ENCODE measurements around the gene KPNA5.
"Not testable (repeated sequence)": the region's sequence is repeated elsewhere in the genome, so short reads cannot be mapped to it uniquely, and the experiment has no call there.

Gene KPNA5

DNA sequence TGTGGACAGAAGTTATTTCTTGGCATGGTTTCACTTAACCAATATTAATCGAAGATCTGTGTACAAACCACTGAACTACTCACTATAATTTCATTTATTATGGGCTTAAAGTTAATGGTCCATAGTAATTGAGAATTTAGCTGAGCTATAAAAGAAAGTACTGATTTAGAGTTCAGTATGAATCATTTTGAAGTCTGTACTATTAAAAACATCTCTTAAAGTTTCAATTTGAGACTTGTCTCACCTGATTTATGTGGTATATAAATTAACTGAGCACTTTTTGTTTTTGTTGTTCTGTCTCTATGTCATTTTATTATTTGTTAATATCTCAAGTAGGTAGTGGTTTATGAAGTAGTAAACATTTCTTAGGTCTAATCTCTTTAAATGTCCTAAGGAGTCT is 24.9 kb downstream of the KPNA5 start:
- DNase-seq, result no peak

DNA sequence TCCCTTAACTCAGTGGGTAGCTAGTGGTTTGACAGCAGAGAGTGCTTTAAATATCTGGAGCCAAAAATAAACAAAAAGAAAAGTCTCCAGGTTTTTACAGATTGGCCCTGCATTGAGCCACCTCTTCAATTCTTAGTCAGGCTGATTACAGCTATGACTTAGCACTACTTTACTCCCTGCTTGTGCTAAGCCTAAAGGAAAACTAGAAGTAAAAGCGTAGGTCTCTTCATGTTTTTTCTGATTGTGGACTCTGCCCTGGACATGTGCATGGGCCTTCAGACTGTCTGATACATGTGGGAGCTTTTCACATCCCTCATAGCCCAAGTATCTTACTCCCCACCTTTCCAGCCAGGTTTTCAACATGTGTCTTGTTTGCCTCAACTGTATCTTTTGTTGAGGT is 33.3 kb downstream of the KPNA5 start:
- DNase-seq, result no peak

DNA sequence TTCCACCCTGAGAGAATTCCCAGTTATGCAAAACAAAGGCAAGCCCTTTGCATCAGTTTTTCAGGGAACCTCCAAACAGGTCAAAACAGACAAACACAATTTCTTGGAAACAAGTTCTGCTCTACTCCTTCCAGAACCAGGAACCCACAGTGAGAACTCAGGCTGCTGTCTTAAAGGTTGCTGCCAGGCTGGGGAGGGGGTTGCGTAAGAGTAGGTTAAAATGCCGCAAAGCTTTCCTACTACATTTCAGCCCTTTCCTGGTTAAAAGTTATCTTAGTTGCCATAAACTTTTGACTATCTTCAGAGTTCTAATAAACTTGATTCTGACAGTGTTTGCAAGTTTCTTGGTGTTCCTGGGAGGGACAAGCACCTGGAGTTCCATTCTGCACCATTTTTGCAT is 33.8 kb downstream of the KPNA5 start:
- no peak for DNase-seq

DNA sequence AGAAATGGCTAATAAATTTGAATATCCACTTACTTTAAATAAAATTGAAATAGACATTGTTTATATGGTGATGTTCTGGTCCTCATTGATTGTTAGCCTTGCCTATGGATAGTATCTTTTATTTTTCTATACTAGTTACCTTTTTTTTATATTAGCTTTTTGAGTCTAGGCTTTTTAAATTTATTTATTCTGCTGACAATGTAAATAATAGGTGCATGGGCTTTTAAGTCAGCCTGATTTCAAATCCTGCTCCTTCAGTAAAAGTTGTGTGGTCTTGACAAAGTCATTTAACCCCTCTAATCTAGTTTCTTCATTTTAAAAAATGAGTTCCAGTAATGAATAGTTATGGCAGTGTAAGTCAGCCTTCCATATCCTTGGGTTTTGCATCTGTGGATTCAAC is 45.9 kb downstream of the KPNA5 start:
- no peak for DNase-seq

DNA sequence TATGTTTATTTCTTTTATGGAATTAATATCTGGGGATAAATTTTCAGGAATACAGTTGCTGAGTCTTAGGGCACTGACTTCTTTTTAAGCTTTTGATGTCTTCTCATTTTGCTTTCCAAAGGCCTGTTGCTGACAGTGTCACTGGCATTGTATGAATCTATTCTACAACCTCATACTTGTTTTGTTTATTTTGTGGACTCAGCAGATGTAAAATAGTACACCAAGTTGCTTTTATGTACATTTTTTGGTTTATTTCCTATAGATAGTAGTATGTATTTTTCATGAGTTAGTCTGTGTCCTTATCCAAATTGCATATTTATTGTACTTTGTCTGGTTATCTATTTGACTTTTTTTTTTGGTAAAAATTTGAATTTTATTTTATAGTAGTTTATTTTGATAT is 49.5 kb downstream of the KPNA5 start:
- DNase-seq, result no peak

DNA sequence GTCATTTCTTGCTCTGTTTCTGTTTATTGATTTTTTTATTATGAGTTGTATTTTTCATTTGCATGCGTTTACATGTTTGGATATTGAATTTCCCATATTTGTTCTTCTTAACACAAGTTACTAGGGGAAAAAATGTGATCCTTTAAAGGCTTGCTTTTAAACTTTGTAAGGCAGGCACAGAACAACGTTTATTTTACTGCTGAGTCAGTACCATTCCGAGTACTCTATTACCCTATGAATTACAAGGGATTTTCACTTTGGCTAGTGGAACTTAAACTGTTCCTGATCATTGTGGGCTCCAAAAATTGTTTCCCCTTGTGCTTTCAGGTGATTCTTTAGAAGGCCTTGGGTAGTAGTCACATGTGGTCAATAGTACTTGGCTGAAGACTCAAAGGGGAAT is 56.0 kb downstream of the KPNA5 start:
- no peak for DNase-seq

DNA sequence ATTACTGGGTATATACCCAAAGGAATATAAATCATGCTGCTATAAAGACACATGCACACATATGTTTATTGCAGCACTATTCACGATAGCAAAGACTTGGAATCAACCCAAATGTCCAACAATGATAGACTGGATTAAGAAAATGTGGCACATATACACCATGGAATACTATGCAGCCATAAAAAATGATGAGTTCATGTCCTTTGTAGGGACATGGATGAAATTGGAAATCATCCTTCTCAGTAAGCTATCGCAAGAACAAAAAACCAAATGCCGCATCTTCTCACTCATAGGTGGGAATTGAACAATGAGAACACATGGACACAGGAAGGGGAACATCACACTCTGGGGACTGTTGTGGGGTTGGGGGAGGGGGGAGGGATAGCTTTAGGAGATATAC is 59.5 kb downstream of the KPNA5 start:
- not testable (repeated sequence) for DNase-seq

DNA sequence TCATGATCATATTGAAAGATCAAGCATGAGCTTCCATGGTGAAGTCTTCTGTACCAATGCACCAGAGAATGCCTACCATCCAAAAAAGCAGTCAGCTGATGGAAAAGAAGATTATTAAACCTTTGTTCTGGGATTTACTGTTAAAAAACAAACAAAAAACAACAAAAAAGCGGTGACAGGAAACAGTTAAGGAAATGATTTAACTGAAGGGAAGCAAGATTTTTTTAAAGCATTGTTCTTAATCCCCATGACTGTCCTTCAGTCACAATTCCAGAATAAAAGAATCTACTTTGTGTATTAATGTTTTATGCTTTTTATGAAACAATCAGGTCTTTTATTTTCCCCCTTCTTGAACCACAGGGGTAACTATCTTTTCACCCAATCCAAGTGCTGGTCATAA is 60.6 kb downstream of the KPNA5 start:
- no peak for DNase-seq

DNA sequence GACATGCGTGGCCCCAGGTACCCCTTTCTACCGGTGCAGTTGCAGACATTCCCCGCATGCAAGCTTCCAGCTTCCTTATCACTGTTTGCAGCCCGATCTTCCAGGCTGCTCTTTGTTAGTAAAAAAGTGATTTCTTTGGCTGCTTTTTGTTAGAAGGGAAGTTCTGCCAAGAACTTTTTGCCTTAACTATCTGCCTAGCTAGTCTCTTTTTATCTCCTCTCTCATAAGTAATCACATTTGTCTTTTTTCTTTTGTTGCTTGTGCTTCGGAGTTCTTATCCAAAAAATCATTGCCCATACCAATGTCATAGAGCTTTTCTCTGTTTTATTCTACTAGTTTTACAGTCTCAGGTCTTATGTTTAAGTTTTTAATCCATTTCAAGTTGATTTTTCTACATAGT is 64.2 kb downstream of the KPNA5 start:
- DNase-seq, result no peak

DNA sequence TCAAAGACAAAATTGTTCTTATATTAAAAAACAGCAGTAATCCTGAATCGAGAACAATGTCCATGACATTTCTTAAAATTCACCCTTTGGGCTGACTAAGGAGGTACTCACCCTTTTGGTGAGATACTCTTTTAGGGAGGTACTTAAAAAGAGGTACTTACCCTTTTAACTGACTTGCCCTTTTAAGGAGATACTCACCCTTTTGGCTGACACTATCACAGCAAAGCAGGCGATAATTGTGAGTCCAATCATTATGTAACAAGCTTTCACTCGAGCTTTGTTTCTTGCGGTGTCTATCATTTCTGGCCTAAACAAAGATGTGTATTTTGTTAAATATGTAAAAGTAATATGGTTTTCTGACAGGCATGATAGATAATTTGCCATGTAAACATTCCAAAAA is 80.8 kb downstream of the KPNA5 start:
- DNase-seq, result no peak

DNA sequence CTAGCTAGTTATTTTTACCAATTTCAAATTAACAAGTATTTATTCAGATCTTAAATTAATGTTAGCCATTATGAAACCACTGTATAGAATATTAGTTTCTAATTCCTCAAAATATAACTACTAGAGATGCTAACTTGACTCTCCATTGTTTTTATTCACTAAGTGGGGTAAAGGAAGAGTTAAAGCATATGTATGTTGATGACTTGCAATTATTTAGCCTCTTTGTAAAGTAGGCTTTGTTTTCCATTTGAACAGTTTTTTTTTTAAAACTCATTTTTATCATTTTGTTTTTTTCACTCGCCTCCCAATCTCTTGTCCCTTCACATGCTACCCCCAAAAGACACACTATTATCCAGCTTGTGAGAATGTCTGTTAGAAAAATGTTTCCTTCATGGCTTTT is 81.2 kb downstream of the KPNA5 start:
- DNase-seq, result no peak

DNA sequence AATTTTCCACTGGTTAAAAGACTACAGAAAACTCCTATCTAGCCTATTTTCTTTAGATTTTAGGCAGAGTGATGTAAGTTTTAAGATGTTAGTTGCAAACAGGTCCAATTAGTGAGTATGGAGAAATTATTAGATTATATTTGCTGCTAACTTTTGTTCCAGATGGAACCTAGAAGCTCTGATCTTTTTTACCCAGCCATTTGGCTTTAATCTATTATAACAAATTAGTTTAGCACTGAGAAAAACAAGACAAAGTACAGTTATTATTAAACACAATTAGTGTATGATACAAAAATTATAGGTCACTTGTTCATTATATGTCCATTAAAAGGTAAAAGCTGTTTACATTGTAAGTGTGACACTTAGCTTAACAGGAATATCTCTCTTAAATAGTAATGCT is 82.0 kb downstream of the KPNA5 start:
- no peak for DNase-seq

DNA sequence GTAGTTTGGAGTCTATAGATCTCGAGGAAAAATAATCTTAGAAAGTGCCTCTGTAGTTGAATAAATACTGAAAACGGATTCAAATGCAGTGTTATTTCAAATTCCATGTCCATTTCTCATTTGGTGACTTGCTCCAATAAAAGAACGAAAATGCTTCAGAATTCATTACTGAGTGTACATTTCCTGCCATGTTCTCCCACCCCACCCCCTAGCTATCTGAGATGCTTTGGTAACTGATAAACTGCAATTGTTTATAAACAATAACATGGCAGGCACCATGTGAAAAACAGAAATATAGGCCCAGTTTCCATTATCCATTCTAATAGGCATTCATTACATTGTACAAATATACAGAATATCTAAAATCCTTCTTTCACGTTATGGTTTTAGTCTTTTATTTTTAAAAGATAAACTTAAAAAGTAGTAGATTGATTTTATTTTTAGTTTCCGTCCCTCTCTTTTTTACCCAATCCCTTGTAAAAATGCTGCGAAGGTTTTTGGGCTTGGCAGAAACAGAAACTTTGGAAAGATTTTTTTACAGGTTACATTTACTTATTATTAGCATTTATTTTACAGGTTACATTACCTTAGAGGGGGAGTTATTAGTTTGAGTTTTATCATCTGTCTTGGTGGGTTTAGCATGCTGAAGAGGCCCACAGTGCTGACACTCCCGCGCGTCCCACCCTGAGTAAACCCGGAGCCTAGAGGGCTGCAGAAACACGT is 83.1 kb downstream of the KPNA5 start:
- no peak for DNase-seq

DNA sequence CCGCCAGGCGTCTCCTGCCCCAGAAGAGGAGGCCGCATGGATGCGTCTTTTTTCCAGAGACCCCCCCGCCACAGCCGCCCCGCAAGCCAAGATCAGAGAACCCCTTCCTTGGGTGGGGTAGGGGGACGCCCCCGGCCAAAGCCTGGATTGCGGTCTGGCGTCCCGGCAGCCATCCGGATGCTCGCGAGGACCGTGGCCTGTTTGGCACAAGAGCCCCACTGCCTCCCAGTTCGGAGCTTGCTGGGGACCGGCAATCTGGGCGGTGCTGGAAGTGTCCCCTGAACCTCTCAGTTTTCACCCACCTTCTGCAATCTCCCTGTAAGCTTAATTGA is 83.6 kb downstream of the KPNA5 start:
- DNase-seq, result no peak

DNA sequence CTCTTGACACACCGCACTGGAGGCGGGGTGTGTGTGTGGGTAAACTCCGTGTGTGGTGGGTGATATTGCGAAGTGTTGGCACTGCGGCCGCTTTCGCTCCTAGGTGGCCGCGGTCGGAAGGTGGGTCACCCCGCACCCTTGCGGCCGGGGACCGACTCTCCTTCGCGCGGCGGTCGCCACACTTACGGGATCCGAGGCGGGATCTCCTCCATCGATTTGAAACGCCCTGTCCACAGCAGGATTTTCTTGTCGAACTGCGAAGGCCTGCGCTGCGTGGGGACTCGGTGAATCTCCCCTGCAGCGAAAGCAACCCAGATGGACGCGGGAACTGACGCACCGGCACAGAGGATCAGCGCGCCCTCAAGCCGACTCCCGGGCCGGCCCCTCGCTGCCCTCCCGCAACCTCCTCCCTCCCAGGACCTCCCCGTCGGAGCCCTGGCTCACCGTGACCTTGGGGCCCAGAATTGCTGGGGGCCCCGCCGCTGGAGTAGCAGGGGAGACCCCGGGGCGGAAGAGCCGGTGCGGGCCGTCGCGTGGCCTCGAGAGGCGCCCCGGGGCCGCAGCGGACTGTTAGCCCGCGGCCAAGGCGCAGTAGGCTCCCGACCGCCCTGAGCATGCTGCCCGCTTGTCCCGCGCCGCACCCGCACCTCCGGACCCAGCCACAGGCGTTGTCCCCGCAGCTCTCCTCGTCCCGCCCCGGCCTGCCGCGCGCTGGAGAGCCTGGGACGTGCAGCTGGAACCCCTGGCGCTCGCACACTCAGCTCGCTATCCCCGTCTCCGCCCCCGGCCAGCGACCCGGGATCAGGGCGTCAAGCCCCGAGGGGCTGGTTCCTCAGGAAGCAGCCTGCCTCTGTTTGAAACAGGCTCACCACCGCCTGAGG is 84.2 kb downstream of the KPNA5 start, which contains the start of gene FAM162B:
FAM162B (minus strand) TSS at position 759 of the 881 bp plus-strand sequence; CDS start at position 616, 143 bp downstream.
- DNase-seq, result no peak

DNA sequence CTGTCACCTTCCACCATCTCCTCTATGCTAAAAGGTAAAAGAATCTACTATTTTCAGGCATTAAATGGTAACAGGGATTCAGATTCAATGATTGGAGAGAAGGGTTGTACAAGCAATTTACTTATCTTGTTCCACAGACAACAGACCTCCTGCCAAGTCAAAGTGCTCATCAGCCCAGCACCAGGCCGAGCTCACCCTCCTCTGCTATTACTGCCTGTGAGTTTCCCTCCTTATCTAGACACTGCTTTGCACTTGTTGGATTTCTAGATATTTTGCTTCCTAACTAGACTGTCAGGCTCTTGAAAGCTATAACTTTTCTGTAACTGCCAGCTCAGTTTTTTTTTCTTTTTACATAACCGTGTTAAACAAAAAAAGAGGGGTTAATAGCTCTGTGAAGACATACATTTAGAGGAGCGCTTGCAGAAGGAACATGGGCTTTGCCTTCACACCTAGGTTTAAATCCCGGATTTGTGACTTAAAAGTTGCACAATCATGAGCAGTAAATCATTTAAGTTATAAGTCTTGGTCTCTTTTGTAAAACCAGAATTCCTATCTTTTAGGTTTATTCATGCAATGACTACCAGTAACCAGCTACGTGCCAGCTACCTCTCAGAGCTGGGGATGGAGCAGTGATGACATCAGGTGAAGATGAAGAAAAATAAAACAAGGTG is 85.6 kb downstream of the KPNA5 start:
- no peak for DNase-seq

DNA sequence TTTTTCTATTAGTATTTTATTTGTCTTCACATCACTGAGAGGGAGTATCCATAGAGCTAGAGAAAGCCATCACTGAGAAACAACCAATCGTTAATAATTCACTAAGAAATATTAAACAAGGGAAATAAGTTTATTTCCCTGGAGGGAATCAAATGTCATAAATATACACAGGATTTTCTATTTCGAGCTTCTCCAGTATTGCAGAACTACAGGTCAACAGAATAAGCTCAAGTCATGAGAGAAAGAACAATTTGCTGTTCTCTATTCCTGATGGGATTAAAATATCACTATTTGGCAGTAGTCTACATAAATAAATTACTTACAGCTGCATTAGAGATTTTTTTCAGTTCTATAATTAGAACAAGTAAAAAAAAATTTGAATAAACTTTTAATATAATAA is 86.7 kb downstream of the KPNA5 start:
- no peak for DNase-seq

DNA sequence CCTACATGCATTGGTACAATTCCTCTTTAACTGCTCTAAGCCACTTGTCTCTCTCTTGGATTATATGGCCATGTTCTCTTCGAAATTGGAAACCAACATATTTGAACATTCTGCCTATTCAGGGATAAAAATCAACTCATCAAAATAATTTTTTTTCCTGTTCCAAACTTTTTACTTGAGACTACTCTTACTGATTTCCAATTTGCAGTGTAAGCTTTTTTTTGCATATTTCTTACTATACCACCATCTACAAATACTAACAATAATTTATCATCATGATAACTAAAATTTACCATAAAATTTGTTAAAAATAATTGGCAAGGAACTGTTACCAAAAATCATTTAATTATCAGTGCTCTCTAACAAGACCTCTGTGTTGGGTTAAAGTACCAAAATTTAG is 91.4 kb downstream of the KPNA5 start:
- no peak for DNase-seq

DNA sequence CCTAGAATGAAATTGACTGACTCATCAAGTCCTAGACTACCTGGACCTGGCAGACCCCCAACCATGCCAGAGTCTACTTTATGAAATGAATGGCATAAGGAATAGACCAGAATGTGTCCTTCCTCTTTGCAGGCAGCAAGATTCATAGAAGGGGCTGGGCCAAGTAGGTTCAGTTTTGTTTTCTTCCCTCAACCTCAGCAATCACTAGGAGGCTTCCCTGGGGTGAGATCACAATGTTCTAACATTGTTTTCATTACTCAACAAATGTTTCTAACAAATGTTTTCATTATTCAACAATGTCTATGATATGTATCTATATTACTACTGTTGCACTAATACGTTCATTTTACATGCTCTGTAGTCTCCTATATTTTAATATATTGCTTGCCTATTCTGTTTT is 92.9 kb downstream of the KPNA5 start:
- no peak for DNase-seq

DNA sequence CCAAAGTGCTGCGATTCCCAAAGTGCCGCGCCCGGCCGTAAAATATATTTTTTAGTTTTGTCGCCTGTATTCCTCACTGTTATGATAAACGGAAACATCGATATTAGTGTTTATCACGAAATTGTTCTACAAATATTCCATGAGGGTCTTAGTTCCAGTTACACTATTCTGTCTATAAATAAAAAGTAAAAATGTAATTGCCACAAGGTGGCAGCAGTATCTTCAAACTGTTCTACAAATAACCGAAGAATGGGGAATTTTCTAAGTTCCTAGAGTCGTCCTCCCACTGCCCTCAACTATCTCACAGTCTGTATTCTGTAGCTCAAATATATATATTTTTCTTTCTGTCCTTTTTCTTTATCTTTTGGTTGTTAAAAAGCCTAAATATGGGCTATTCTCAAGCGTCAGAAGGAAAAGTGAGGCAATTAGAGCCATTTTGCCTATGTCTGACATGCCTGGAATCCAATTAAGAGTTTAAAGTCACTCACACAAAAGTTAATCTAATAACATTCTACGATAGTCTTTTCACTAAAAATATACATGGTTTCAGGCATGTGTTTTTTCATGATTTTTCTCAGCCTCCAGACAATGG is 98.7 kb downstream of the KPNA5 start:
- no peak for DNase-seq

DNA sequence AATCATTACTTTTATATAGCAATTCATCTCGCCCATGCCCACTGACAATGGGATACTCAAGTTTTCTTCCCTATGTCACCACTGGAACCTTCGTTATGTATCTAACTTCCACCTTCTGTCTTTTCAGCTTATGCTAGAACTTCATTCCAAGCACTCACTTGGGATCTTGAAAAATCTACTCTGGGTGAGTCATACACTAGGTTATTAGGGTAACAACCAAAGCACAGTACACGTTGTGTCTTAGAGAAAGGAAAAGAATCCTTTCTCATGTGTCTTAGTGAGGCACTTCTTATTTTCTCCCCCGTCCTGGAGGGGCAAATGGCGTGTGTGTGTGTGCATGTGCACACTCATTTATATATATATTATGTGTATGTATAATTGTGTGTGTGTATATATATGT is 102.8 kb downstream of the KPNA5 start:
- DNase-seq, result no peak
